Measurements from ENCODE around the gene CYP2C19. TPM values are rescaled to one million over a fixed set of nuclear protein-coding genes. Genes with fewer than 3 reads are reported as not detected.

CYP2C19 gene
- total and polyA plus RNA-seq, 8 donors, result 0.31 to 135 (median 10.3) TPM

- Histone ChIP-seq H3K27ac (no peak overlapping the region), H3K4me1 (no peaks in the 10 kb centered on the region), H3K4me3 (no peak overlapping the region), H3K9me3 (peaks cover 0 to 4% (median 0%) of the 10 kb centered on the region in 4 donors), H3K27me3 (no peaks in the 10 kb centered on the region), H3K36me3 (peaks cover 0 to 4% (median 0%) of the 10 kb centered on the region in 4 donors)
- no peak for DNase-seq
- intact Hi-C loops (cut with DNase I; ENCODE audit: low total_unique reads), result no loop called here
- TF ChIP-seq POLR2A (IDR thresholded peaks at IDR 0.05), result no peak
- no peak for TF ChIP-seq EP300 (IDR thresholded peaks at IDR 0.05)
- no peak for TF ChIP-seq POLR2AphosphoS5 (IDR thresholded peaks at IDR 0.05)
- no peak for TF ChIP-seq CTCF (IDR thresholded peaks at IDR 0.05)
Measured at GRCh38 chr10:94851263-94851662, 88.8 kb downstream of the CYP2C19 start.

GRCh38 chr10:94852438-94852837 is 90.0 kb downstream of the CYP2C19 start:
- TF ChIP-seq POLR2AphosphoS5 (IDR thresholded peaks at IDR 0.05), result no peak
- no peak for TF ChIP-seq POLR2A (IDR thresholded peaks at IDR 0.05)
- TF ChIP-seq EP300 (IDR thresholded peaks at IDR 0.05), result no peak
- Histone ChIP-seq H3K27me3 (no peaks in the 10 kb centered on the region), H3K4me1 (no peaks in the 10 kb centered on the region), H3K27ac (no peak overlapping the region), H3K9me3 (peaks cover 0 to 3% (median 0%) of the 10 kb centered on the region in 4 donors), H3K4me3 (no peak overlapping the region), H3K36me3 (peaks cover 0 to 4% (median 0%) of the 10 kb centered on the region in 4 donors)
- intact Hi-C loops (cut with DNase I; ENCODE audit: low total_unique reads), result no loop called here
- DNase-seq, result no peak
- WGBS, 5 donors, result 84 to 90% (median 90%) methylated on average over 3 of the region's 3 CpGs

GRCh38 chr10:94853065-94853464 is 90.6 kb downstream of the CYP2C19 start:
- no peak for TF ChIP-seq EP300 (IDR thresholded peaks at IDR 0.05)
- intact Hi-C loops (cut with DNase I; ENCODE audit: low total_unique reads), result no loop called here
- Histone ChIP-seq H3K4me3 (no peak overlapping the region), H3K36me3 (peaks cover 0 to 4% (median 0%) of the 10 kb centered on the region in 4 donors), H3K9me3 (peaks cover 0 to 6% (median 2%) of the 10 kb centered on the region in 4 donors), H3K27ac (no peak overlapping the region), H3K4me1 (no peaks in the 10 kb centered on the region), H3K27me3 (no peaks in the 10 kb centered on the region)
- no peak for DNase-seq
- 64 to 80% (median 68%) methylated on average over 1 of the region's 1 CpG for WGBS, 5 donors

GRCh38 chr10:94858005-94858404 is 95.5 kb downstream of the CYP2C19 start:
- H3K4me3 ChIP-seq, result no peak overlapping the region
- WGBS, 5 donors, result 41 to 60% (median 49%) methylated on average over 4 of the region's 4 CpGs
- H3K27ac ChIP-seq, result no peak overlapping the region
- H3K36me3 ChIP-seq, result no peaks in the 10 kb centered on the region
- H3K4me1 ChIP-seq, result no peaks in the 10 kb centered on the region
- no peaks in the 10 kb centered on the region for H3K27me3 ChIP-seq
- DNase-seq, result no peak
- peaks cover 0 to 14% (median 5%) of the 10 kb centered on the region in 4 donors for H3K9me3 ChIP-seq
- intact Hi-C loops (cut with DNase I; ENCODE audit: low total_unique reads), result no loop called here
- no peak for TF ChIP-seq CTCF (IDR thresholded peaks at IDR 0.05)
- no peak for TF ChIP-seq POLR2A (IDR thresholded peaks at IDR 0.05)
- TF ChIP-seq EP300 (IDR thresholded peaks at IDR 0.05), result no peak
- TF ChIP-seq POLR2AphosphoS5 (IDR thresholded peaks at IDR 0.05), result no peak

- peaks cover 0 to 18% (median 5%) of the 10 kb centered on the region in 4 donors for H3K9me3 ChIP-seq
- no peak for DNase-seq
- 60 to 89% (median 82%) methylated on average over 3 of the region's 3 CpGs for WGBS, 5 donors
- H3K27ac ChIP-seq, result no peak overlapping the region
- no peaks in the 10 kb centered on the region for H3K4me1 ChIP-seq
- intact Hi-C loops (cut with DNase I; ENCODE audit: low total_unique reads), result no loop called here
- no peaks in the 10 kb centered on the region for H3K27me3 ChIP-seq
- TF ChIP-seq EP300 (IDR thresholded peaks at IDR 0.05), result no peak
- TF ChIP-seq POLR2AphosphoS5 (IDR thresholded peaks at IDR 0.05), result no peak
- TF ChIP-seq CTCF (IDR thresholded peaks at IDR 0.05), result no peak
- TF ChIP-seq POLR2A (IDR thresholded peaks at IDR 0.05), result no peak
- H3K36me3 ChIP-seq, result no peaks in the 10 kb centered on the region
- no peak overlapping the region for H3K4me3 ChIP-seq
Measured at GRCh38 chr10:94859086-94859485, 96.6 kb downstream of the CYP2C19 start.

All from stomach (tissue), 9 donors.